ENCODE results near the gene SAMD7.

Gene SAMD7

DNA sequence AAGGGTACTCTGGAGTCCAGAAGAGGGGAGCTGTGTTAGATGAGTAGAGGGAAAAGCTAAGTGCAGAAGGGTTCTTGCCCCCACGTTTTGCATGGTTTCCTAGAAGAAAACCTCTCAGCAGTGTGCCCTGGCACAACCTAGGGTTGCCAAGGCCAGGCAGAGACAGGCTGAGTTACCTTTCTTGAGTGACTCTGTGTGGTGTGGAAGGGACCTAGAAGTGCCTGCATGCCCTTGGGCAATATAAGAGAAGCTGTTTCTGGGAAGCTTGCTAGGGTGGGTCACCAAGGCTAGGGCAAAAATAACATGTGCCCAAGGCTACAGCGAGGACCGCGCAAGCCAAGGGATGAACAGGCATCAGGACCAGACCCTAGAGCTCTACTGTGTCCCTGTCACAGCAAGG lies 3.4 kb upstream of the SAMD7 start:
- no peak for DNase-seq (ENCODE audit: low spot score)

DNA sequence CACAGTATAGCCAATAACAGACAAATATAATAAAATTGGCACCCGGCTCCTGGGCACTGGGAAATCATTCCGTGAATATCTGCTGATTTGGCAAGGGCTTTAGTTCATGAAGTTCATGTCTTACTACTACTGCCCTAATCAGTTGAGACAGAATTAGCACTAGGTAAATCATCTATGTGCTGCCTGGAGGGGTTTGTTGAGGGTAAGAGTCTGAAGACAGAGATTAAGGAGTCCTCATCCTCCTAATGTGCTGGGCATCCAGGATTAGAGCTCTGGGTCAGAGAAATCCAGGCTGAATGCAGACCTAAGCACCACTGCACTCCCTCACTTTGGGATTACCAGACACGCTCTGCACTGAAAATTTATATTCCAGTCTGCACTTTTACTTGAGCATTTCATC lies 2.0 kb downstream of the SAMD7 start:
- DNase-seq (ENCODE audit: low spot score) = no peak

DNA sequence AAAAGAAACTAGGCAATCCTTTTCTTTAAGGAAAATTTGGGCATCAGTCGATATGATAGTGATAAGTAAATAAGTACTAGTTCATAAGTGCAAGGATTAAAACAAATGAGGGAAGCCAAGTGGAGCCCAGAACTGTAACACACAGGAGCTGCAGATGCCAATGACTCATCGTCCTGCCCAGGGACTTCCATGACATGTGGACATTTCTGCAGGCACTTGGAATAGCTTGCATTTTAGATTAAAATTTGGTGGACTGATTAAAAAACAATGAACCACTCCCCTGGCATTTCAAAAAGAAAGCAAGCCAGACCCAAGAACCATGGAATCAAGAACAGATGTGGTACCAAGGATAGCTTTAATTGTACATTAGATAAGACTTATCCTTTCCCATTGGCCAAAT lies 2.9 kb downstream of the SAMD7 start:
- DNase-seq (ENCODE audit: low spot score) = no peak

DNA sequence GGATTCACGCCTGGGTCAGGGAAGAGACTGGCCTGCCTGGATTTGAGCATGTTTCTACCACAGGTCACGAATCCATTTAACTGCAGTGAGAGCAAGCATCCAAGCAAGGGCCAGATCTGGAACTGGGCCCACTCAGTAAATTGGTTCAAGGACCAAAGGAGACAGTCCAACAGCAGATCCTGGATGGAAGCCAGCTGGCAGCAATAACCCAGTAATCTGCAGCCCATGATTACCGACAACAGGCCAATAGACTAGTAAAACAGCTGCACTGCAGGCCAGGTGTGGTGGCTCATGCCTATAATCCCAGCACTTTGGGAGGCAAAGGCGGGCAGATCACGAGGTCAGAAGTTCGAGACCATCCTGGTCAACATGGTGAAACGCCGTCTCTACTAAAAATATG lies 11.8 kb downstream of the SAMD7 start:
- DNase-seq (ENCODE audit: low spot score) = no peak

DNA sequence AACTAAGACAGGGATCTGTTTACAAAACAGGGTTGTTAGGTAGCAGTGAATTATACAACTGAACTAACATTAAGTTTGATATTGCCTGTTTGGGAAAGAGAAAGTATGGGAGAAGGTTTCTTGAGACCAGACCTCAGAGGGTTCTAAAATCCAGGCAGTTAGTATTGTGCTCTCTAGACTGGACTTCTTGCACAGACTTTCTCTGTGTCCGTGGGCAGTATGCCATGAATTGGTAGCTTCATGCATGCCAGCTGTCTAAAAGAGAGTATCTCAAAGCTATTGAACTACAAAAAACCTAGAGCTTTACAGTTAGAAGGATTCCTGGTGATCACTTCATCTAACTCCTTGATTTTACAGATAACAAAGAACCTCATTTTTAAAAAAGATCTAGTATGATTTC lies 12.5 kb downstream of the SAMD7 start:
- DNase-seq (ENCODE audit: low spot score) = no peak

DNA sequence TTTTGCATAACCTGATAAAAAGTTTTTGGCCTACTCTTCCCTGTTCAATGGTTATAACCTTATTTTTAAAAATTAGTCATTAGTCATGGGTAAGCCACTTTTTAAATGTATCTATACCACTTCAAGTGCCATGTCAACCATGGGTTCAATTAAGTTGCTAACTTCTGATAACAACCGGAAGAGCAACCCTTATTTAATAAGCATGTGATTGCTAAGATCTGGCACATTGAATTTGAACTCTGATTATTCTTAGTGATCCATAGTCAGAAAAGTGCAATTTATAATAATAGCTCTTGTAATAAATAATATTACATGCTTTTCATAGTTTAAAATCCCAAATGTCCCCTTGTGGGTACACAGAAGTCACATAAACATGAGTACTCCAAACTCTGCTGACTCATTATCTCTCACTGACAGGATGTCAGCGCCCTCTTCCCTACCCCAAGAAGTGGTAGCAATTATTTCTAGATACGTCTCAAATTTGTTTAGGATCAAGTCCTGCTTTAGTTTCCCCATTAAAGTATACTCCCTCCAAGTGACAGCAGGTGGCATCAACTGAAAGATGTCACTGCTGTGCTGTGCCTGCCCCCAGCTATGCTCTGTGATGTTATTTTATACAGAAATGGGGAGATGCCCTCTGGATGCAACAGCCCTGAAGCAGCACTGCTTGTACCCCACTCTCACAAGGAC lies 18.6 kb downstream of the SAMD7 start:
- DNase-seq (ENCODE audit: low spot score) = no peak

DNA sequence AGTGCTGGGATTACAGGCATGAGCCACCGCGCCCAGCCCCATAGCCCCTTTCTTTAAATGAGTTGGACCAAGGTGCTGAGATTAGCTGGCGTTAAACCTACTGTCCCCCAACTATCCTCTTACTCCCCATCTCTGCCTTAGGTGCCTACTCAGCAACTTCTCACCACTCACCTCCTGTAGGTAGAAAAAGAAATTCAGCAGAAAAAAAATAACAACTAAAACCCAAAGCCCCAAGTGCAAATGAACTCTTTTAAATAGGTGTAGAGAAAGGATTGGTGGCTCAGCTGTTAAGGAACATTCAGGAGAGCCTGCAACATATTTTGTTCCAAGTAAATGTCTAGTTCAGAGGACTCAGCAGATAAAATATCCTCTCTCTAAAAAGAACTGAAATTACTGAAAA lies 19.5 kb downstream of the SAMD7 start:
- no peak for DNase-seq (ENCODE audit: low spot score)

DNA sequence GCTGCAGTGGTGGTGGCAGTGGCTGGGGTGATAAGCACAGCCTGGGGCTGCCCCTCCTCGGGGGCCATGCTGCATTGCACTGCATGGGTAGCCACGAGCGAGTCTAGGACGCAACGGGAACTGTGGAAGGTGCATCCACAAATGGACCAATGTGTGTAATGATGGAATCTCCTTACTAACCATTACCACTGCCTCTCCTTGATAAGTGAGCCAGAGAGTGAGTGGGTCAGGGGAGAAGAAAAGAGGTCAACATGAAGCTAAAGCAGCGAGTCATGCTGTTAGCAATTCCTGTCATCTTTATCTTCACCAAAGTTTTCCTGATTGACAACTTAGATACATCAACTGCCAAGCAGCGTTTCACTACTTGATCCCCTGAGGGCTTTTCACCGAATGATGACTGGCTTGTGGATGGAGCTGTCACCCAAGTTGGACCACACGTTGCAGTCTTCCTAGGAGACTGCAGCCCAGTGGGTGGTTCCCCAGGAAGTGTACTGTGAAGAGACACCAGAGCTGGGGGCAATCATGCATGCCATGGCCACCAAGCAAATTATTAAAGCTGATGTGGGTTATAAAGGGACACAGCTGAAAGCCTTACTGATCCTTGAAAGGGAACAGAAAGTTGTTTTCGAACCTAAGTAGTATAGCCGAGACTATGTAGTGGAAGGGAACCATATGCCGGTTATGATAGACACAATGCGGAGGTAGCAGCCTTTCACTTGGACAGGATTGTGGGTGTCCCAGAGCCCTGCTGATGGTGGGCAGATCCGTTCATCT lies 20.6 kb downstream of the SAMD7 start:
- DNase-seq (ENCODE audit: low spot score) = no peak

DNA sequence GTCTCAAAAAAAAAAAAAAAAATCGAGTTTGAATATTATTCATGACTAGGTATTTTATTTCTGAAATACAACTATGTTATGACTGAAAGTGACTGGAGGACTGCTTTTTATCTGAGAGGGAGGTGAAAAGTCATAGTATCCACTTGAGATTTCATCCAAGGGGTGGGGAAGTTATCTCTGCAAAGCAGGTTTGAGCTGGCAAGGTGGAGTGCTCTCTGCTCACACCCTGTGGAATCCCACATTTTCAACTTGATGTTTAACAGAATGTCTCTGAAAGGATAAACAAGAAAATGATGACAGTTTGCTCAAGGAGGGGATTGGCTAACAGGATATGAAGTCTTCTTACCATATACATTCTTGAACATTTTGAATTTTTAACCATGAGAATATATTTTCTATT lies 27.9 kb downstream of the SAMD7 start:
- DNase-seq (ENCODE audit: low spot score) = no peak

DNA sequence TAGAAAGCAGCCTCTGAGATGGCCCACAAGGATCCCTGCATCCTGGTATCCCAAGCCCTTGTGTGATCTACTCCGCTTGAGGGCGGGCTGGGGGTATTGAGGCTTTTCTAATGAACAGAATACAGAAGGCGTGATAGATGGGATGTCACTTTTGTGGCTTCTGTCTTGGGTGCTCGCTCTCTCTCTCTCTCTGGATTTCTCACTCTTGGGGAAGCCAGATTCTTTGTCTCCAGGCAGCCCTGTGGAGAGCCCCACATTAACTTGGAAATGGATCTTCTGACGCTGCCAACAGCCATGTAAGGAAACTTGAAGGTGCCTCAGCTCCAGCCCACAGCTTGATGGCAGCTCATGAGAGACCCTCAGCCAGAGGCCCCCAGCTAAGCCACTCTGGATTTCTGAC lies 28.4 kb downstream of the SAMD7 start:
- DNase-seq (ENCODE audit: low spot score) = no peak

DNA sequence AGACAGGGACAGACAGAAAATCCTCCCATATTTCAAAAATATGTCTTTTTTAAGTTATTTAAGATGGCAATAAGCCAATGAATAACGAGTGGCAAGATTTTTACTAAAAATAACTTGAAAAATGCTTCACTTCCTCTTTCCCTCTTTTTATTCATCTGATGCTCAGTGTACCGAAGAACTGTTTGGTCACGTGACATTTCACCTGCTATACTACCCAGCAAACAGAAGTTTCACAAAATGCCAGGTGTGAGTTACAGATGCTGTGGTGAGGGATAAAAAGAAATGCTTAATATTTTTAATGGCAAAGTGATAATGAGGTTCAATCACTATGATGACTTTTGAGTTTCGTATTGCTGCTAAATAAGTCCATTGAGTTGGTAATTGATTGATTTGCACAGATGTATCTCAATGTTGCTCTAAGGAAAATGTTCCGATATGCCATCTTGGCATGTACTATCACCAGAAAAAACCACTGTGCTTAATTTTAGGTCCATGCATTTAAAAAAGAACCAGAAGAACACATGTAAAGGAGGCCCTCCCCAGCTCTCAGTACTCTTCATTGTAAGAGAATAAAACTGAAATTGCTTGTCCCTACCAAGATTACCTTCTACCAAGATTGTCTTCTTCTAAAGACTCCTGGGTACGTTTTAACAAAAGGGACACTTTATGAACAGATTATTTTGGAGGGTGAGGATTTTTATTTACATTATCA lies 29.3 kb downstream of the SAMD7 start:
- DNase-seq (ENCODE audit: low spot score) = no peak

DNA sequence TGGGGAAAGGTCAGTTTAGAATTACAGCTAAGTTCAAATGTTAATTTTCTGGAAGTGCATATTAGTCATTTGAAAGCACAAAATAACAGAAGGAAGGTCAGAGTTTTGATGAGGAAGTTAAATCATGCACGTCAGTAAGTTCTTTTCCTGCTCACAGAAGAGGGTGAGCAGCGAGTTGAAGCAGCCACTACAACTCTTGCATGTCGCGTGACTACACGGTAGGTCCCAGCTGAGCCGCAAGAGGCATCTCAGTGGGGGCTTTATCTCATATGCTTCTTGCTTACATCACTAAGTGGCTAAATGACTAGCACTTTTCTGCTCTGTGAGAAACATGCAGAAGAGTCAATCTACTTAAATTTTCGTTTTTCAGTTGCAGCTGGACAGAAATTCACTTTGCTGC lies 33.9 kb downstream of the SAMD7 start:
- DNase-seq (ENCODE audit: low spot score) = no peak

DNA sequence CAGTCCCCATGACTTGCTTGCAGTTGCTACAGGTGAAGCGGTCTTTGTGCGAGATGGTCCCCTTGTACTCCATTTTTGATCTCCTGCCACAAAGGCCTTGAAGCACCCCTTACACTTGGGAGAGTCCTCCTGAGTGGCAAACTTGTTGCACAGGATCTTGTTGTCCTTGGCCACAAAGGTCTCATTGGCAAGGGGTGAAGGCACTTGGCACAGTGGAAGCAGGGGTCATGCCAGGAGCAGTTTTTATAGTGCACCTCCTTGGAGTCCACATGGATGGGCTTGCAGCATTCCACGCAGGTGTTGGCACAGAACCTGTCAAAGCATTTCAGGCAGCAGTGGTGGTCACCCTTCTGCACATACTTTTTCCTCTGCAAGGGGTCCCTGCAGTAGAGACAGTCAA lies 35.0 kb downstream of the SAMD7 start:
- no peak for DNase-seq (ENCODE audit: low spot score)

DNA sequence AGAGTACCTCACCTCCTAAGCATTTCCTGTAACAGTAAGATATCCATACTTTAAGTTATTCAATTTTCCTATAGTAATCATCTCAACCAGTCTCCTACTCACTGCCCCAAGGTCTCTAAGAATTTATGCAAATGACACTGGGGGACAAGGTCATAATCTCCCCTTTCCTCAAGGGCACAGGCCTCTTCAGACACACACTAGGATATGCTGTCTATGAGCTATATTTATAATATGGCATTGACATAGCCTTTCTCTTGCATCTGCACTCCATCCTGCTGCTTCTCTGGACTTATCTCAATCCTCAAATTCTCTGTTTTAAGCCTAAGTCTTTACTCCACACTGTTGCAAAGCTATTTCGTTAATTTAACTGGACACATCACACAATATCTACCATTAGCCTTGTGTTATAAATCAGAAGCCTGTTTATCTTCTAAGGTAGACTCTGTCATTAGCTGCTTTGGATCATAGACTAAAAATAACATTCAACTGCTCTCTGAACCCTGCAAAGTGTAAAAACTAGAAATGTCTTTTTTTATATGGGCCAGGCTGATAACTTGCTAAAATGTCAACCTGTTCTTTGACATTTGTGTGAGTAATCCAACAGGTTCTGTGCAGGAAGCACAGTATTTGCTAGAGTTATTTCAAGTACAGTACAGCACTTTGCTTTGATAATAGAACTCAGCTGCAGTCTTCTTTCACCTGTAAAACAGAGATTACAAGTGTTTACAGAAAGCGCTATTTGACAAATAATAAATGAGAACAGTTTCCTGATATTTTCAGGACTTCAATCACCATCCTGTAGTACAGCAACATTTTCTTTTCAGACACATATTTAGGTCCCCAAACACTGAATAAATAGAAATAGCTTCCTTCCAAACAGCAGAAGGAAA lies 37.4 kb downstream of the SAMD7 start:
- DNase-seq (ENCODE audit: low spot score) = no peak

DNA sequence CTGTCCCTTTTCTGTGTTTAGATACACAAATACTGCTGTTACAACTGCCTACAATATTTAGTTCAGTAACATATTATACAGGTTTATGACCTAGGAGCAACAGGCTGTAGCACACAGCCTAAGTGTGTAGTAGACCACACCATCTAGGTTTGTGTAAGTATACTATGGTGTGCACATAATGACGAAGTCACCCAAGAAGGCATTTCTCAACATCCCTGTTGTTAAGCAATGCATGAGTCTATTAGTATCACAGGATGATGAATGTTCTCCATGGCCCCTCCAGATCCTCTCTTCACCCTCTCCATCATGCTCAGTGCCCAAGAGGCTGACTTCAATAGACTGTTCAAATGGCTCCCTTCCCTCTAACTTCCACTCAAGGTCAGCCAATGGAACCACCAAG lies 40.7 kb downstream of the SAMD7 start:
- no peak for DNase-seq (ENCODE audit: low spot score)

DNA sequence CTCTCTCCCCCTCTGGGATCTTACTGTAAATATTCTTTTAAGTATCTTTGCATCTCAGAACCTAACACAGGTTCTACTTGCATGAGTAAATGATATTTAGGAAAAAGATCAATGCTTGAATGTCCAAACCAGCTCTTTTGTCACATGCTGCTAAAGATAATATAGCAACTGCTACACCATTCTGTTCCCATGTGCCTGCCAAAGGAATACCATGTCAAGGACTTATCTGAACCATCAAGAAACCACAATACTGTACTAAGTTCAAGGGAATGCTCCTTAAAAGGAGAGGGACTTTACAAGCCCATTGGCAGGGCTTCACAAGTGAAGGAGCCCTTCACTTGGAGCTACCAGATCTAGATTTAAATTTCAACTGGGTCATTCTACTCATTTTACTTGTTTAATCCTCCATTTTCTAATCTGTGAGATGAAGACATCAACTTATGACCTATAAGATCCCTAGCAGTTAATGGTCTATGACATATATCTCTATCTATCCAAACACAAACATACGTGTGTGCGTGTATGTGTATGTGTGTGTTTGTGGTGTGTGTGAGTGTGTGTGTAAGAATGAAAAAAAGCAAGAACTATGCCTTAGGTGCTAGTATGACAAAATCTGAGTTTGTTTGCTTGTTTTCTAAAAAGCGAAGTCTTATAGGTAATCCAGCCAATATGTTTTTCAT lies 42.2 kb downstream of the SAMD7 start:
- no peak for DNase-seq (ENCODE audit: low spot score)

DNA sequence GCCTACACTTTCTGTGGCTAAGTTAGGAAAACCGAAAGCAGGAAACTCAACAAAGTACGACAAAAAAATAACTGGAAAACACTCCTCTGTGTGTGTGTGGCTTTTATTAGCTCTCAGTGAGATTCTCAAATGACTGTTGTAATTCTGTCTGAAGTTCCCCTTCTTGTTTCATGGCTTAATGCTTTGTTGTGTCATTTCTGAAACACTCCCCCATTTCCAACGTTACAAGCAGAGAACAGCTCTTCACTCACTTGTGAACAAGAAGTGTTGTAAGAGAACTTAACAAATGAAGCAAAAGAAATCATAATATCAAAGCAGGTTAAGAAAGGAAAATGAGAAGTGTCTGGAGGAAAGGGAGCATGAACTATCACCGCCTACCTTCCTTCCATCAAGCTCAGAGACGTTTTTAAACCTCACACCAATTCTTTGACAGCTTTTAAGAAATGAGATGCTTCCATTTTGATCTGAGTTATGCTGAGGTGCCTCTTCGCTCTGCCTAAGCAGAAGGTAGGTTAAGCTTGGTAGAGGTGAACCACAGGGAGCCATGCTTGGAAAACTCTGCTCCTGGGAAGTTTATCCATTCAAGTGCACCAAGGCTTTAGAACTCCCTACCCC lies 42.9 kb downstream of the SAMD7 start:
- DNase-seq (ENCODE audit: low spot score) = no peak

DNA sequence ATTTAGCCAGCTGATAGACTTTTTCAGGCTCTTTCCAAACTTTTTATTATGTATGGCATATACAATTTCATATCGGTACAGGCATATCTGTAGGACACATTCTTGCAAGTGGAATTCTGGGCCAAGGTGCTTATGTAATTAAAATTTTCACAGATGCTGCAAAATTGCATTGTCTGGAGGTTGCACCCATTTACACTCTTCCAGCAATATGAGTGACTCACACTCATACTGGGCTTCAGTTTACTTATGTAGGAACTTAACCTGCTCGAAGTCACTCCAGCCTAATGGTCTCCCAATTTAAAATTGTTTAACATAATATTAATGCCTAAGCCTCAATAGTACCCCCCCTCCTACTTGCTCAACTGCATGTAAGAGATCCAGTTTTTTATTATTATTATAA lies 44.0 kb downstream of the SAMD7 start:
- no peak for DNase-seq (ENCODE audit: low spot score)

DNA sequence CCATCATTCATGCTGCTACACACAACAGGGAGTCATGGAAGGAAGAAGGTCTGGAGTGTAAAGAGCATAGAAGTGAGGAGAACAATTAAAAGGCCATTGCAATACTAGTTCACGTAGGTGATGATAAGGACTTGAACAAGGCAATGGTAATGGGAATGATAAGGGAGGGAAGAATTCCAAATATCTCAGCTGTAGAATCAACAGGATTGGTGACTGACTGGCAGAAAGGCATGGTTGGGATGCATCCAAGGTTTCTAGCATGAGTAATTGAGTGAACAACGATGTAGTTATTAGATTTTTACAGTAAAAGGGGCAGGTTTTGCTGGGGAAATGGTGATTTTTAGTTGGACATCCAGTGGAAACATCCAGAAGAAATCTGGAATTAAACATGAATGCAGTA lies 52.8 kb downstream of the SAMD7 start:
- no peak for DNase-seq (ENCODE audit: low spot score)

DNA sequence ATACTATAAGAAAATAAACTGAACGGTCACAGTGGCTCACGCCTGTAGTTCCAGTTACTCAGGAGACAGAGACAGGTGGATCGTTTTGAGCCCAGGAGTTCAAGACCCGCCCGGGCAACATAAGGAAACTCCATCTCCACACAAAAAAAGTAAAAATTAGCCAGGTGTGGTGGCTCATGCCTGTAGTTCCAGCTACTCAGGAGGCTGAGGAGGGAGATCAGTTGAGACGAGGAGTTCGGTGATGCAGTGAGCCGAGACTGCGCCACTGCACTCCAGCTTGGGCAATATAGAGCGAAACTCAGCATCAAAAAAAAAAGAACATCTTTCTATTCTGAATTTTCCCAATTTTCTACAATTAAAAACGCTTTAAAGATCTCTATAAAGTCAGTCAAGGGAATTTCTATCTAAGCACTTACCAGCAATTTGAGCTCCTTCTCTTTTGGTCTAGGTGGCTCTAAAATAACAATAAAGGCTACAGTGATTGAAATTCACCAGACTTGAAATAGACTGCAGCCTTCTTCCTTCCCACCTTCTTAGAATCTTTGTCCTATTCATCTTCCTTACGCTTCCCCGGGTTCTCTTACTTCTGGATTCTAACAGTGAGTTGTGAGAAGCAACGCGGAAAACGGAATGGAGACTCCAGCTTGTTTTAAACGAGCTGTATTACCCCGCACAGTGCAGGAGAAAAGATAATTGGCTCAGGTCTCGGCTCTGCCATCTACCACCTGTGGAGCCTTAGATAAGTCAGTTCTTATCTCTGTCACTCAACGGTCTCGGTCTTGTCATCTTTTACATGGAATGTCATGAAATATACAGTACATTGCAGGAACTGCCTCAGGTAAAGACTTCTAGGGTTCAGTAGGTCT lies 54.4 kb downstream of the SAMD7 start:
- no peak for DNase-seq (ENCODE audit: low spot score)
